ENCODE results near the gene FADS1. TPM values are rescaled to one million over a fixed set of nuclear protein-coding genes. Genes with fewer than 3 reads are reported as not detected.

FADS1 gene
- total RNA-seq, 1 donor from 2014 or later, result 74.6 TPM

- H3K9me3 ChIP-seq (ENCODE audit: insufficient read depth, low read depth, low read length), result no peaks in the 10 kb centered on the region
- H3K27ac Mint-ChIP-seq (ENCODE audit: unreplicated experiment), result peak within 1 kb of the TSS; percentile 99
- H3K36me3 ChIP-seq (ENCODE audit: insufficient read depth, low read length), result peaks cover 18% of the 10 kb centered on the region
- peak within 1 kb of the TSS; percentile 94 for H3K4me2 ChIP-seq (ENCODE audit: low read length)
- H4K20me1 ChIP-seq (ENCODE audit: insufficient read depth, low read length), result peaks cover 11% of the 10 kb centered on the region
- H3K36me3 Mint-ChIP-seq (ENCODE audit: low read depth, unreplicated experiment), result peaks cover 12% of the 10 kb centered on the region
- H3K27ac ChIP-seq (ENCODE audit: low read depth, low read length), result peak within 1 kb of the TSS; percentile 100
- FAIRE-seq (no peak), DNase-seq (ENCODE audit: low read depth) (peak; percentile 93)
- H3K4me3 Mint-ChIP-seq (ENCODE audit: unreplicated experiment), result peak within 1 kb of the TSS; percentile 94
- peaks cover 6% of the 10 kb centered on the region for H3K4me1 ChIP-seq (ENCODE audit: insufficient read depth, low read length)
- H3K4me3 ChIP-seq (ENCODE audit: insufficient read depth, low read depth, low read length), result peak within 1 kb of the TSS; percentile 88
- TF ChIP-seq CTCF (IDR thresholded peaks at IDR 0.05; ENCODE audit: insufficient read depth, low read depth, low read length) (no peak), EZH2 (IDR thresholded peaks at IDR 0.05; ENCODE audit: insufficient read depth, low read length) (no peak)
- no peaks in the 10 kb centered on the region for H3K9me3 Mint-ChIP-seq (ENCODE audit: unreplicated experiment)
- peaks cover 80% of the 10 kb centered on the region for H3K79me2 ChIP-seq (ENCODE audit: insufficient read depth, low read length)
- no peaks in the 10 kb centered on the region for H3K27me3 ChIP-seq (ENCODE audit: insufficient read depth, low read length)
- no peaks in the 10 kb centered on the region for H3K27me3 Mint-ChIP-seq (ENCODE audit: low read depth, unreplicated experiment)
- H3K9ac ChIP-seq (ENCODE audit: low read length), result peak within 1 kb of the TSS; percentile 99
- H3K4me1 Mint-ChIP-seq (ENCODE audit: low read depth, unreplicated experiment), result peaks cover 8% of the 10 kb centered on the region
- H2AFZ ChIP-seq (ENCODE audit: low read depth, low read length), result peak within 1 kb of the TSS; percentile 96
Measured at GRCh38 chr11:61792310-61793082, 24.3 kb downstream of the FADS1 start, which contains the start of the genes FEN1 and TMEM258. TSS of gene FEN1 (plus strand) at chr11:61792911. CDS start at chr11:61795362, 2,451 bp downstream. TSS of gene TMEM258 (minus strand) at chr11:61792599. CDS start at chr11:61792558, 41 bp downstream.

- Mint-ChIP-seq H3K27me3 (ENCODE audit: low read depth, unreplicated experiment) (no peaks in the 10 kb centered on the region), H3K27ac (ENCODE audit: unreplicated experiment) (peak overlapping the region; percentile 99), H3K4me1 (ENCODE audit: low read depth, unreplicated experiment) (peaks cover 8% of the 10 kb centered on the region), H3K9me3 (ENCODE audit: unreplicated experiment) (no peaks in the 10 kb centered on the region), H3K36me3 (ENCODE audit: low read depth, unreplicated experiment) (peaks cover 13% of the 10 kb centered on the region), H3K4me3 (ENCODE audit: unreplicated experiment) (peak overlapping the region; percentile 94)
- H3K4me3 ChIP-seq (ENCODE audit: insufficient read depth, low read depth, low read length), result peak overlapping the region; percentile 88
- peaks cover 74% of the 10 kb centered on the region for H3K79me2 ChIP-seq (ENCODE audit: insufficient read depth, low read length)
- H3K27me3 ChIP-seq (ENCODE audit: insufficient read depth, low read length), result no peaks in the 10 kb centered on the region
- peaks cover 17% of the 10 kb centered on the region for H4K20me1 ChIP-seq (ENCODE audit: insufficient read depth, low read length)
- peak overlapping the region; percentile 100 for H3K27ac ChIP-seq (ENCODE audit: low read depth, low read length)
- peak overlapping the region; percentile 99 for H3K9ac ChIP-seq (ENCODE audit: low read length)
- no peak for TF ChIP-seq CTCF (IDR thresholded peaks at IDR 0.05; ENCODE audit: insufficient read depth, low read depth, low read length)
- no peak for TF ChIP-seq EZH2 (IDR thresholded peaks at IDR 0.05; ENCODE audit: insufficient read depth, low read length)
- FAIRE-seq (no peak), DNase-seq (ENCODE audit: low read depth) (peak; percentile 86)
- peak overlapping the region; percentile 96 for H2AFZ ChIP-seq (ENCODE audit: low read depth, low read length)
- H3K9me3 ChIP-seq (ENCODE audit: insufficient read depth, low read depth, low read length), result no peaks in the 10 kb centered on the region
- H3K4me2 ChIP-seq (ENCODE audit: low read length), result peak overlapping the region; percentile 94
- peaks cover 18% of the 10 kb centered on the region for H3K36me3 ChIP-seq (ENCODE audit: insufficient read depth, low read length)
- peaks cover 6% of the 10 kb centered on the region for H3K4me1 ChIP-seq (ENCODE audit: insufficient read depth, low read length)
Measured at GRCh38 chr11:61791737-61792309, 25.0 kb downstream of the FADS1 start.

Measured in astrocyte (in vitro differentiated cells and primary cell).